Cardiac muscle cell (in vitro differentiated cells and primary cell): ENCODE data around the gene MRPL51. TPM values are rescaled to one million over a fixed set of nuclear protein-coding genes. Genes with fewer than 3 reads are reported as not detected.
A peak's percentile ranks its signal among the peaks of the same experiment; 100 is the strongest.

Experiments used
- DNase-seq, 2 donors: peaks; one replicate each; pipeline versions ENCODE4 v3.0.0 to v3.0.0-alpha.2; 2010 to 2017; ENCODE audit warnings: low read depth in 1 of 2, low spot score in 1 of 2
- H3K27ac ChIP-seq: fragments of 200-600 bp; sonication (generic); 2 replicates; pipeline ENCODE4 v1.5.1; 2016
- H3K27me3 ChIP-seq: fragments of 200-600 bp; sonication (generic); 2 replicates; pipeline ENCODE4 v1.6.0; 2016; ENCODE audit warnings: control low read depth
- H3K36me3 ChIP-seq: fragments of 200-600 bp; sonication (generic); 2 replicates; pipeline ENCODE4 v1.5.1; 2016; ENCODE audit warnings: control low read depth
- H3K4me1 ChIP-seq: fragments of 200-600 bp; sonication (generic); 2 replicates; pipeline ENCODE4 v1.8.1; 2017; ENCODE audit warnings: low read depth, mild to moderate bottlenecking, mixed run types
- H3K4me3 ChIP-seq: fragments of 200-600 bp; sonication (generic); 2 replicates; pipeline ENCODE4 v1.5.1; 2016; ENCODE audit warnings: mild to moderate bottlenecking
- H3K9me3 ChIP-seq: fragments of 200-600 bp; sonication (generic); 2 replicates; pipeline ENCODE4 v1.5.1; 2017; ENCODE audit warnings: low read depth, mild to moderate bottlenecking, control low read depth
- polyA plus RNA-seq: library from polyadenylated mRNA; unstranded; fragments of >200 nt; fragmentation: Nextera tagmentation; extraction: Ambion mirVana; gene quantifications from 2 replicates; pipeline ENCODE4 v1.2.1, GENCODE V29; 2016
- total RNA-seq: library from RNA; depleted of rRNA; stranded (reverse); fragments of >200 nt; gene quantifications from 2 replicates; pipeline ENCODE4 v1.2.3, GENCODE V29; 2016
- TF ChIP-seq, protein P1 (sequence below): IDR thresholded peaks from 2 replicates; pipeline ENCODE4 v1.5.1; 2012; ENCODE audit warnings: low read depth, mild to moderate bottlenecking, low read length

The MRPL51 gene
- total and polyA plus RNA-seq, 2 experiments from 2014 or later = 75.1 to 279 TPM

DNA sequence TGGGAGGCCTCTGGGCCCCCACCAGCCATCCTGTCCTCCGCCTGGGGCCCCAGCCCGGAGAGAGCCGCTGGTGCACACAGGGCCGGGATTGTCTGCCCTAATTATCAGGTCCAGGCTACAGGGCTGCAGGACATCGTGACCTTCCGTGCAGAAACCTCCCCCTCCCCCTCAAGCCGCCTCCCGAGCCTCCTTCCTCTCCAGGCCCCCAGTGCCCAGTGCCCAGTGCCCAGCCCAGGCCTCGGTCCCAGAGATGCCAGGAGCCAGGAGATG lies 40.5 kb upstream of the MRPL51 start:
- peak overlapping the region; percentile 84 for H3K27ac ChIP-seq
- no peaks in the 10 kb centered on the region for H3K9me3 ChIP-seq
- peak overlapping the region; percentile 91 for H3K4me3 ChIP-seq
- peaks cover 24% of the 10 kb centered on the region for H3K4me1 ChIP-seq
- peaks cover 50% of the 10 kb centered on the region for H3K36me3 ChIP-seq
- TF ChIP-seq, protein P1, sequence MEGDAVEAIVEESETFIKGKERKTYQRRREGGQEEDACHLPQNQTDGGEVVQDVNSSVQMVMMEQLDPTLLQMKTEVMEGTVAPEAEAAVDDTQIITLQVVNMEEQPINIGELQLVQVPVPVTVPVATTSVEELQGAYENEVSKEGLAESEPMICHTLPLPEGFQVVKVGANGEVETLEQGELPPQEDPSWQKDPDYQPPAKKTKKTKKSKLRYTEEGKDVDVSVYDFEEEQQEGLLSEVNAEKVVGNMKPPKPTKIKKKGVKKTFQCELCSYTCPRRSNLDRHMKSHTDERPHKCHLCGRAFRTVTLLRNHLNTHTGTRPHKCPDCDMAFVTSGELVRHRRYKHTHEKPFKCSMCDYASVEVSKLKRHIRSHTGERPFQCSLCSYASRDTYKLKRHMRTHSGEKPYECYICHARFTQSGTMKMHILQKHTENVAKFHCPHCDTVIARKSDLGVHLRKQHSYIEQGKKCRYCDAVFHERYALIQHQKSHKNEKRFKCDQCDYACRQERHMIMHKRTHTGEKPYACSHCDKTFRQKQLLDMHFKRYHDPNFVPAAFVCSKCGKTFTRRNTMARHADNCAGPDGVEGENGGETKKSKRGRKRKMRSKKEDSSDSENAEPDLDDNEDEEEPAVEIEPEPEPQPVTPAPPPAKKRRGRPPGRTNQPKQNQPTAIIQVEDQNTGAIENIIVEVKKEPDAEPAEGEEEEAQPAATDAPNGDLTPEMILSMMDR = no peak
- no peaks in the 10 kb centered on the region for H3K27me3 ChIP-seq
- DNase-seq = no peak

DNA sequence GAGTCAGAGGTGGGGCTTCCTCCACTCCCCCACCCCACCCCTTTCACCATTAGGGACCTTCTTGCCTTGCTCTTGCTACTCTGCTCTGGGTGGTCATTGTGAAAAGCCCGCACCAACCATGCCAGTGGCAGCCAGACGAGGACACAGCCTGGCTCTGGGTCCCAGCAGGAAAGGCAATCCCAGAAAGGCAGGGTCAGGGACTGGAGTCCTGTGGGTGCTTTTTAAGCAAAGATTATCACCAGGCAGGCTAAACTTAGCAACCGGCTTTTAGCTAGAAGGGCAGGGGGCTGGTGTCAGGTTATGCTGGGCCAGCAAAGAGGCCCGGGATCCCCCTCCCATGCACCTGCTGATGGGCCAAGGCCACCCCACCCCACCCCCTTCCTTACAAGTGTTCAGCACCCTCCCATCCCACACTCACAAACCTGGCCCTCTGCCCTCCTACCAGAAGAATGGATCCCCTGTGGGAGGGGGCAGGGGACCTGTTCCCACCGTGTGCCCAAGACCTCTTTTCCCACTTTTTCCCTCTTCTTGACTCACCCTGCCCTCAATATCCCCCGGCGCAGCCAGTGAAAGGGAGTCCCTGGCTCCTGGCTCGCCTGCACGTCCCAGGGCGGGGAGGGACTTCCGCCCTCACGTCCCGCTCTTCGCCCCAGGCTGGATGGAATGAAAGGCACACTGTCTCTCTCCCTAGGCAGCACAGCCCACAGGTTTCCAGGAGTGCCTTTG lies 40.0 kb upstream of the MRPL51 start:
- Histone ChIP-seq H3K36me3 (peaks cover 51% of the 10 kb centered on the region), H3K4me1 (peaks cover 24% of the 10 kb centered on the region), H3K27me3 (no peaks in the 10 kb centered on the region), H3K27ac (peak overlapping the region; percentile 84), H3K9me3 (no peaks in the 10 kb centered on the region), H3K4me3 (peak overlapping the region; percentile 91)
- peak; percentile 66 to 80 for DNase-seq
- TF ChIP-seq, protein P1 = no peak

DNA sequence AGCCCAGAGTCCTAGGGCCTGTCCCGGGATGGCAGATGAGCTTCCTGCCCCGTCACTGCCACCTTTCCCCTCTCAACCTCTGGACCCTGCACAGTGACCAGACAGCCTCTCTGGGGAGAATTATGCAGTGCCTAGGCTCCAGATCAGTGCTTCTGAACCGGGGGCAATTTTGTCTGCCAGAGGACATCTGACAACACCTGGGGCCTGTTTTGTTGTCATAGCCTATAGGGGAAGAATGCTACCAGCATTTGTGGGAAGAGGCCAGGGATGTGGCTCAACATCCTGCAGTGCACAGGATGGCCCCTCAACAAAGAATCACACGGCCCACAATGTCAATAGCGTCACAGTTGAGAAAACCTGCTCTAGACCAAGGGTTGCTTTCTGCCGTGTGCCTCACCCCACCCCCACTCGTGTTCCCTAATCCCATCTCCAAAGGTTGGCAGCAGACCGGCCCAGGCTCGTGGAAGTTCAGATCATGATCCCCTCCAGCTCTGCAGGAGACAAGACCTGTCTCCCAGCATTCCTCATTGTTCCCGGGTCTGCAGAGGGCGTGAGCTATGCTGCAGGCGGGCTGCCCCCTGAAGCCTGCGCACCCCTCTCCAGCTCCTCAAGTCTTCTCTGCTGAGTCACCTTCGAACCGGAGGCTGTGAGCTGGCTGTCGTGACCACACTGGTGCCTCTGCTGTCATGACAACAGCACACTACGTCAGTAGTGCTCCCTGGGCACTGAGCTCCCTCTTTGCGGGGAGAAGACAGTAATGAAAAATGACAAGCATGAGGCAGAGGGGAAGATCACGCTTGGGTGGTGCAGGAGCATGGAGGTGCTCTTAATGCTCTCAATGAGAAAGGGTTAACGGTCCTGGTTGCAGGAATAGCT lies 39.2 kb upstream of the MRPL51 start:
- peak; percentile 69 to 95 for DNase-seq
- Histone ChIP-seq H3K36me3 (peaks cover 51% of the 10 kb centered on the region), H3K4me1 (peaks cover 24% of the 10 kb centered on the region), H3K9me3 (no peaks in the 10 kb centered on the region), H3K27ac (peak overlapping the region; percentile 84), H3K27me3 (no peaks in the 10 kb centered on the region), H3K4me3 (peak overlapping the region; percentile 91)
- TF ChIP-seq, protein P1 = no peak

DNA sequence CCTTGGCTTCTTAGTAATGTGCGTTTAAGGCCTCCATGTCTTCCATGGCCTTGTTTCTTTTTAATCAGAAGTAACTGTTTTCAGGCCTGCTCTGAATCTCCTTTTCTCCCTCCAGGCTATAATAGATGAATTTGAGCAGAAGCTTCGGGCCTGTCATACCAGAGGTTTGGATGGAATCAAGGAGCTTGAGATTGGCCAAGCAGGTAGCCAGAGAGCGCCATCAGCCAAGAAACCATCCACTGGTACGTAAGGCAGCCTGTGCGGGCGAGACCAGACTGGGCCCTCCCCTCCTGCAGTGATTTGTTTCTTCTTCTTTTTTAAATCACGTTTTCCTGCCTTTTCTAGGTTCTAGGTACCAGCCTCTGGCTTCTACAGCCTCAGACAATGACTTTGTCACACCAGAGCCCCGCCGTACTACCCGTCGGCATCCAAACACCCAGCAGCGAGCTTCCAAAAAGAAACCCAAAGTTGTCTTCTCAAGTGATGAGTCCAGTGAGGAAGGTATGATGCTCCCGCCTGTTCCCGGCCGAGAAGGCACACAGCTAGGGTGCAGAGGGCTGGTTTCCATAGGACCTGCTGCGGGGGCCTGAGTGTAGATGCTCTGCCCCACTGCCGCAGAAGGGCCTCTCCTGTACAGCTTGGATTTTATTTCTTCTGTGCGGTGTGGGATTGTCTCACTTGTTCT lies 37.7 kb upstream of the MRPL51 start:
- TF ChIP-seq, protein P1 = no peak
- peaks cover 15% of the 10 kb centered on the region for H3K4me1 ChIP-seq
- no peaks in the 10 kb centered on the region for H3K9me3 ChIP-seq
- H3K4me3 ChIP-seq = no peak overlapping the region
- peaks cover 52% of the 10 kb centered on the region for H3K36me3 ChIP-seq
- H3K27ac ChIP-seq = peak overlapping the region; percentile 84
- H3K27me3 ChIP-seq = no peaks in the 10 kb centered on the region
- DNase-seq = no peak

DNA sequence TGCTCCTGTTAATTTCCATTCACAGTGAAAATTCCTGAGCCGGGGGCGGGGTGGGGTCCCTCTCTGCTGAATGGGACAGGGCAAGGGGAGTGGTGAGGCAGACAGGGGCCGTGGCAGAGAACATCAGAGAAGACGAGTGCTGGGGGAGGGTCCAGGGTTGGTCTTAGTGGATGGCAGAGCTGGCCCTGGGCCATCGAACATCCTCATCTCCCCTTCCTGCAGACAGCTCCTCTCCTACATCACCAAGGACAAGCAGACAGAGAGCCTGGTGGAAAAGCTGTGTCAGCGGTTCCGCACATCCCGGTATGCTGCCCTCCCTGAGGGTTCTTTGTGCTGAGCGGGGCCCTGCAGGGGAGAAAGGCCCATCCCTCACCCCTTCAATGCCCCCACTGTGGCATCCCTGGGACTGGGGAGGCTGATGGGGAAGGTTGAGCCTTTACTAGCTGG lies 36.3 kb upstream of the MRPL51 start:
- Histone ChIP-seq H3K27ac (peak overlapping the region; percentile 28), H3K4me1 (peaks cover 15% of the 10 kb centered on the region), H3K36me3 (peaks cover 63% of the 10 kb centered on the region), H3K9me3 (no peaks in the 10 kb centered on the region), H3K4me3 (no peak overlapping the region), H3K27me3 (no peaks in the 10 kb centered on the region)
- no peak for DNase-seq
- TF ChIP-seq, protein P1 = no peak
